NB4 (cell line): ENCODE results near the gene SHC1.

Source experiments
- TF ChIP-seq, protein P1 (sequence below): IDR thresholded peaks from one replicate; pipeline ENCODE4 v1.5.1; 2012; ENCODE audit warnings: low read depth, low read length
- TF ChIP-seq, protein P2 (sequence below): IDR thresholded peaks from 2 replicates; pipeline ENCODE4 v1.6.1; 2011; ENCODE audit warnings: low read depth, low read length

DNA sequence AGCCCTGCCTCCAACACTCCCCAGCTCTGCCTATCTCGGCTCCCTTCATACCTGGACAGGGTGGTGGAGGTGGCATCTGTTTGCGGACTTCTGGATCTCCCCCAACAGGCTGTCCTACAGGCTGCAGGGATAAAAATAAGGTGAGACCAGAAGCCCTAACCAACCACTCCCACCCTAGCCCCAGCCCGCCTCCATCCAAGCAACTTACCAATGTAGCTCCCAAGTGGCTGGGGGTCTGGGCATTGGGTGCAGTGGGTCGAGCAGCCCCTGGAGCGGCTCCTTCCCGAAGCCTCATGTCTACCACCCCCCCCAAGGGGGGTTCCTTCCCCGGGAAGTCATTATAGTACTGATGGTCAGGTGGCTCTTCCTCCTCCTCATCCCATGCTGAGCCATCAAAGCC is 4.4 kb downstream of the SHC1 start:
- TF ChIP-seq, protein P1, sequence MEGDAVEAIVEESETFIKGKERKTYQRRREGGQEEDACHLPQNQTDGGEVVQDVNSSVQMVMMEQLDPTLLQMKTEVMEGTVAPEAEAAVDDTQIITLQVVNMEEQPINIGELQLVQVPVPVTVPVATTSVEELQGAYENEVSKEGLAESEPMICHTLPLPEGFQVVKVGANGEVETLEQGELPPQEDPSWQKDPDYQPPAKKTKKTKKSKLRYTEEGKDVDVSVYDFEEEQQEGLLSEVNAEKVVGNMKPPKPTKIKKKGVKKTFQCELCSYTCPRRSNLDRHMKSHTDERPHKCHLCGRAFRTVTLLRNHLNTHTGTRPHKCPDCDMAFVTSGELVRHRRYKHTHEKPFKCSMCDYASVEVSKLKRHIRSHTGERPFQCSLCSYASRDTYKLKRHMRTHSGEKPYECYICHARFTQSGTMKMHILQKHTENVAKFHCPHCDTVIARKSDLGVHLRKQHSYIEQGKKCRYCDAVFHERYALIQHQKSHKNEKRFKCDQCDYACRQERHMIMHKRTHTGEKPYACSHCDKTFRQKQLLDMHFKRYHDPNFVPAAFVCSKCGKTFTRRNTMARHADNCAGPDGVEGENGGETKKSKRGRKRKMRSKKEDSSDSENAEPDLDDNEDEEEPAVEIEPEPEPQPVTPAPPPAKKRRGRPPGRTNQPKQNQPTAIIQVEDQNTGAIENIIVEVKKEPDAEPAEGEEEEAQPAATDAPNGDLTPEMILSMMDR: no peak
- TF ChIP-seq, protein P2, sequence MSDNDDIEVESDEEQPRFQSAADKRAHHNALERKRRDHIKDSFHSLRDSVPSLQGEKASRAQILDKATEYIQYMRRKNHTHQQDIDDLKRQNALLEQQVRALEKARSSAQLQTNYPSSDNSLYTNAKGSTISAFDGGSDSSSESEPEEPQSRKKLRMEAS: no peak
